ENCODE results near the gene HNRNPDL. TPM values are rescaled to one million over a fixed set of nuclear protein-coding genes. Genes with fewer than 3 reads are reported as not detected.
"Not testable (repeated sequence)": the region's sequence is repeated elsewhere in the genome, so short reads cannot be mapped to it uniquely, and the experiment has no call there.

HNRNPDL gene
- polyA plus RNA-seq (2013, experiment 1 of 2) = 292 TPM
- 289 TPM for polyA plus RNA-seq (2013, experiment 2 of 2)

DNA sequence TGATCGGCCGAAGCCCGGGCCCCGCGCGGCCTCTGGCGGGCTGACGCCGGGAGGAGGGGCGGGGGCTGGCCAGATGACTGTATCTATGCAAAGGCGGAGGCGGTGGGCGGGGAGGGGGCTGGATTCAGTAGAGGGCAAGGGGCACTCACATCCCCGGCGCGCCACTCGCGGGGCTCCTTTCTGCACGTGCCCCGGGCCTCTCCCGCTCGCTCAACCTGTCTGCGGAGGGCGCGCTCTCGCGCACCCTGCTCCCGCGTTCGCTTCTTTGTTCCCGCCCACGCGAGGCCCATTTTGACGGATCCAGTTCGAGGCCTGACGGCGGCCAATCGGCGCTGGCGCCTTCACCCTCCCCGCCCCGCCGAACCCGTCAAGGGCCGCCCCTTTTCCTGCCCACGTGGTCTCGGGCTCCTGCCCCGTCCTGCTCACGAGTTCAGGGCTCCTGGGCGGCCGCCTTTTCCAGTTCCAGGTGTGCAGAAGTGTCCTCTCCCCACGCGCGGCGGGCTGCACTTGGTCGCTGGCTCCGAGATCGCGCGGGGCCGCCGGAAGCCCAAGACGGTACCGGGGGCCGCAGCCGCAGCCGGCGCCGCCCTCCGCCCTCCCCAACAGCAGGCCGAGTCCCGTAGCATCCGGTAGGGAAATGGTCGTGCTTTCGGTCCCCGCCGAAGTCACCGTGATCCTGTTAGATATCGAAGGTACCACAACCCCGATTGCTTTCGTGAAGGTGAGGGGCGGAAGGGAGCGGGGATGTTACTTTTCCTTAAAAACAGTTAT, at the start of gene HNRNPDL, which contains the start of gene ENOPH1:
Gene HNRNPDL, minus strand, starts transcription at position 270 of the 771 bp plus-strand sequence. CDS start 772 bp downstream, outside the sequence.
Gene ENOPH1, plus strand, starts transcription at position 398 of the 771 bp plus-strand sequence. Its CDS starts 240 bp downstream, at position 638.
- under 1% methylated on average over 60 of the region's 83 CpGs for WGBS

DNA sequence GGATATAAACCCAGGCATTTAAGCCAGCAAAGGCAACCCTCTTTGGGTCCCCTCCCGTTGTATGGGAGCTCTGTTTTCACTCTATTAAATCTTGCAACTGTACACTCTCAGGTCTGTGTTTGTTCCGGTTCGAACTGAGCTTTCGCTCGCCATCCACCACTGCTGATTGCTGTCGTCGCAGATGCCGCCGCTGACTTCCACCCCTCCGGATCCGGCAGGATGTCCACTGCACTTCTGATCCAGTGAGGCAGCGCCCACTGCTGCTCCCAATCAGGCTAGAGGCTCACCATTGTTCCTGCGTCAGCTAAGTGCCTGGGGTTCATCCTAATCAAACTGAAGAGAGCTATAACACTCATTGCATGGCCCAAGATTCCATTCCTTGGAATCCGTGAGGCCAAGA, 49.3 kb upstream of the HNRNPDL start:
- H3K27ac ChIP-seq (ENCODE audit: low read length, poor library complexity, severe bottlenecking) = no peak overlapping the region

More for the DNA sequence above, at the start of gene HNRNPDL, which contains the start of gene ENOPH1:
- peak; percentile 96 for DNase-seq
- no peaks in the 10 kb centered on the region for H3K27me3 ChIP-seq (ENCODE audit: control insufficient read depth in 1 of 2, insufficient read depth in 1 of 2, low read length in 2 of 2)
- peaks cover 10% of the 10 kb centered on the region for H3K79me1 ChIP-seq (replicated peaks; ENCODE audit: low read length, poor library complexity, severe bottlenecking)
- H2BK5ac ChIP-seq (ENCODE audit: low read depth, low read length, poor library complexity, severe bottlenecking) = peak within 1 kb of the TSS; percentile 94
- H3K14ac ChIP-seq (ENCODE audit: low read length in 2 of 2) = peak within 1 kb of the TSS in 1 of 2 experiments; percentile 93
- peak within 1 kb of the TSS; percentile 95 to 100 for H3K4ac ChIP-seq (ENCODE audit: low read depth in 1 of 2, low read length in 2 of 2)
- peak within 1 kb of the TSS; percentile 99 for H3K4me2 ChIP-seq (ENCODE audit: low read length, poor library complexity, severe bottlenecking)
- peak within 1 kb of the TSS; percentile 100 for H3K9ac ChIP-seq (ENCODE audit: low read length)
- peak within 1 kb of the TSS; percentile 89 for H2BK15ac ChIP-seq (ENCODE audit: low read depth, poor library complexity, severe bottlenecking)
- peaks cover 8 to 33% of the 10 kb centered on the region in 2 experiments for H3K36me3 ChIP-seq (ENCODE audit: control insufficient read depth in 1 of 2, insufficient read depth in 2 of 2, low read depth in 1 of 2, low read length in 2 of 2)
- peak within 1 kb of the TSS; percentile 86 for H2AFZ ChIP-seq (ENCODE audit: low read depth, low read length)
- peak within 1 kb of the TSS; percentile 97 for H4K91ac ChIP-seq (ENCODE audit: low read length)
- peak within 1 kb of the TSS; percentile 86 to 99 for H3K18ac ChIP-seq (ENCODE audit: low read depth in 1 of 2, low read length in 2 of 2)
- H4K8ac ChIP-seq (ENCODE audit: low read length) = peak within 1 kb of the TSS; percentile 83
- peak within 1 kb of the TSS in 1 of 2 experiments; percentile 98 for H3K23ac ChIP-seq (ENCODE audit: low read length in 2 of 2)
- H3K9me3 ChIP-seq (ENCODE audit: control insufficient read depth, low read length) = no peaks in the 10 kb centered on the region
- H3K27ac ChIP-seq (ENCODE audit: low read length, poor library complexity, severe bottlenecking) = peak within 1 kb of the TSS; percentile 98
- H2BK120ac ChIP-seq (ENCODE audit: low read depth, low read length) = peak within 1 kb of the TSS; percentile 82
- peak within 1 kb of the TSS; percentile 76 for H2AK5ac ChIP-seq (ENCODE audit: low read length, severe bottlenecking)
- peaks cover 8% of the 10 kb centered on the region for H3K4me1 ChIP-seq (ENCODE audit: control insufficient read depth, insufficient read depth, low read depth, low read length)
- peak within 1 kb of the TSS; percentile 6 to 80 for H2BK12ac ChIP-seq (ENCODE audit: low read length in 2 of 2)
- peak within 1 kb of the TSS; percentile 98 to 100 for H3K4me3 ChIP-seq (ENCODE audit: insufficient read depth in 1 of 2, low read depth in 1 of 2, low read length in 2 of 2)

DNA sequence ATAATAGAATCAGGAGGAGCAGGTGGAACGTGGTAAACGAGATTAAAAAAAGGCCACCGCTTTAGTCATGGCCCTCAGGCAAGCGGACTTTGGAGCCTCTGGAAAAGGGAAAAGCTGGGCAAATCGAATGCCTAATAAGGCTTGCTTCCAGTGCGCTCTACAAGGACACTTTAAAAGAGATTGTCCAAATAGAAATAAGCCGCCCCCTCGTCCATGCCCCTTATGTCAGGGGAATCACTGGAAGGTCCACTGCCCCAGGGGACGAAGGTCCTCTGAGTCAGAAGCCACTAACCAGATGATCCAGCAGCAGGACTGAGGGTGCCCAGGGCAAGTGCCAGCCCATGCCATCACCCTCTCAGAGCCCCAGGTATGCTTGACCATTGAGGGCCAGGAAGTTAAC, 47.2 kb upstream of the HNRNPDL start:
- not testable (repeated sequence) for H3K14ac ChIP-seq (ENCODE audit: low read length in 2 of 2); H3K23ac ChIP-seq (ENCODE audit: low read length in 2 of 2)
- 93% methylated on average over 9 of the region's 9 CpGs for WGBS

More for the DNA sequence above, 49.3 kb upstream of the HNRNPDL start:
- Histone ChIP-seq H3K18ac (ENCODE audit: low read depth in 1 of 2, low read length in 2 of 2) (no peak overlapping the region), H2BK120ac (ENCODE audit: low read depth, low read length) (no peak overlapping the region), H3K4me3 (ENCODE audit: insufficient read depth in 1 of 2, low read depth in 1 of 2, low read length in 2 of 2) (no peak overlapping the region), H3K4me1 (ENCODE audit: control insufficient read depth, insufficient read depth, low read depth, low read length) (no peaks in the 10 kb centered on the region), H3K27me3 (ENCODE audit: control insufficient read depth in 1 of 2, insufficient read depth in 1 of 2, low read length in 2 of 2) (no peaks in the 10 kb centered on the region), H2AK5ac (ENCODE audit: low read length, severe bottlenecking) (no peak overlapping the region), H2BK5ac (ENCODE audit: low read depth, low read length, poor library complexity, severe bottlenecking) (no peak overlapping the region), H4K91ac (ENCODE audit: low read length) (no peak overlapping the region), H3K79me1 (replicated peaks; ENCODE audit: low read length, poor library complexity, severe bottlenecking) (no peaks in the 10 kb centered on the region), H3K4me2 (ENCODE audit: low read length, poor library complexity, severe bottlenecking) (no peak overlapping the region), H2BK12ac (ENCODE audit: low read length in 2 of 2) (no peak overlapping the region), H2BK15ac (ENCODE audit: low read depth, poor library complexity, severe bottlenecking) (no peak overlapping the region), H3K4ac (ENCODE audit: low read depth in 1 of 2, low read length in 2 of 2) (no peak overlapping the region), H3K23ac (ENCODE audit: low read length in 2 of 2) (no peak overlapping the region), H2AFZ (ENCODE audit: low read depth, low read length) (no peak overlapping the region), H3K9me3 (ENCODE audit: control insufficient read depth, low read length) (no peaks in the 10 kb centered on the region), H4K8ac (ENCODE audit: low read length) (no peak overlapping the region), H3K9ac (ENCODE audit: low read length) (no peak overlapping the region), H3K36me3 (ENCODE audit: control insufficient read depth in 1 of 2, insufficient read depth in 2 of 2, low read depth in 1 of 2, low read length in 2 of 2) (peaks cover 0 to 8% of the 10 kb centered on the region in 2 experiments), H3K14ac (ENCODE audit: low read length in 2 of 2) (no peak overlapping the region)
- 94% methylated on average over 14 of the region's 14 CpGs for WGBS
- no peak for DNase-seq

DNA sequence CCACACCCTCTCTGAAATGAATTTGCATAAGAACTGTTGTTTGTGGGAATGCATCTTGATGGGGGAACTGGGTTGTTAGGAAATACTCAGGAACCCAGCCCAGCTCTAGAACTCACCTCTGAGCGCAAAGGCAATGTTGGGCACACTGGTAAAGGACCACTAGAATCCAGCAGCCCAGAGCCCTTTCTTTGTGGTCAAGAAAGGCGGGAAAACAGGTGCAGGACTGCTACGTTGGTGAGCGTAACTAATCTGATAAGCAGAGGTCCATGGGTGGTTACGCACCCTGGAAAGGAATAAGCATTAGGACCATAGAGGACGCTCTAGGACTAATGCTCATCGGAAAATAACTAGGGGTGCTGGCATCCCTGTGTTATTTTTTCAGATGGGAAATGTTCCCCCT, 45.7 kb upstream of the HNRNPDL start:
- H2AFZ ChIP-seq (ENCODE audit: low read depth, low read length); H3K27me3 ChIP-seq (ENCODE audit: control insufficient read depth in 1 of 2, insufficient read depth in 1 of 2, low read length in 2 of 2); H3K4ac ChIP-seq (ENCODE audit: low read depth in 1 of 2, low read length in 2 of 2); H3K9ac ChIP-seq (ENCODE audit: low read length); H2BK12ac ChIP-seq (ENCODE audit: low read length in 2 of 2); H3K4me1 ChIP-seq (ENCODE audit: control insufficient read depth, insufficient read depth, low read depth, low read length); H2BK5ac ChIP-seq (ENCODE audit: low read depth, low read length, poor library complexity, severe bottlenecking); H3K18ac ChIP-seq (ENCODE audit: low read depth in 1 of 2, low read length in 2 of 2); DNase-seq; H3K14ac ChIP-seq (ENCODE audit: low read length in 2 of 2); H3K4me3 ChIP-seq (ENCODE audit: insufficient read depth in 1 of 2, low read depth in 1 of 2, low read length in 2 of 2); H2BK120ac ChIP-seq (ENCODE audit: low read depth, low read length); H2BK15ac ChIP-seq (ENCODE audit: low read depth, poor library complexity, severe bottlenecking); H4K91ac ChIP-seq (ENCODE audit: low read length); H3K27ac ChIP-seq (ENCODE audit: low read length, poor library complexity, severe bottlenecking); H4K8ac ChIP-seq (ENCODE audit: low read length); H3K23ac ChIP-seq (ENCODE audit: low read length in 2 of 2); H3K4me2 ChIP-seq (ENCODE audit: low read length, poor library complexity, severe bottlenecking); H3K9me3 ChIP-seq (ENCODE audit: control insufficient read depth, low read length); H3K79me1 ChIP-seq (replicated peaks; ENCODE audit: low read length, poor library complexity, severe bottlenecking); H3K36me3 ChIP-seq (ENCODE audit: control insufficient read depth in 1 of 2, insufficient read depth in 2 of 2, low read depth in 1 of 2, low read length in 2 of 2); H2AK5ac ChIP-seq (ENCODE audit: low read length, severe bottlenecking): not testable (repeated sequence)
- WGBS = 92% methylated on average over 7 of the region's 7 CpGs

More for the DNA sequence above, 47.2 kb upstream of the HNRNPDL start:
- not testable (repeated sequence) for DNase-seq; H3K27me3 ChIP-seq (ENCODE audit: control insufficient read depth in 1 of 2, insufficient read depth in 1 of 2, low read length in 2 of 2); H2BK5ac ChIP-seq (ENCODE audit: low read depth, low read length, poor library complexity, severe bottlenecking); H3K9me3 ChIP-seq (ENCODE audit: control insufficient read depth, low read length); H3K4me2 ChIP-seq (ENCODE audit: low read length, poor library complexity, severe bottlenecking); H3K79me1 ChIP-seq (replicated peaks; ENCODE audit: low read length, poor library complexity, severe bottlenecking); H4K91ac ChIP-seq (ENCODE audit: low read length); H3K4ac ChIP-seq (ENCODE audit: low read depth in 1 of 2, low read length in 2 of 2); H2BK15ac ChIP-seq (ENCODE audit: low read depth, poor library complexity, severe bottlenecking); H2BK12ac ChIP-seq (ENCODE audit: low read length in 2 of 2); H3K4me1 ChIP-seq (ENCODE audit: control insufficient read depth, insufficient read depth, low read depth, low read length); H3K27ac ChIP-seq (ENCODE audit: low read length, poor library complexity, severe bottlenecking); H3K36me3 ChIP-seq (ENCODE audit: control insufficient read depth in 1 of 2, insufficient read depth in 2 of 2, low read depth in 1 of 2, low read length in 2 of 2); H3K9ac ChIP-seq (ENCODE audit: low read length); H3K18ac ChIP-seq (ENCODE audit: low read depth in 1 of 2, low read length in 2 of 2); H2AFZ ChIP-seq (ENCODE audit: low read depth, low read length); H3K4me3 ChIP-seq (ENCODE audit: insufficient read depth in 1 of 2, low read depth in 1 of 2, low read length in 2 of 2); H2BK120ac ChIP-seq (ENCODE audit: low read depth, low read length); H4K8ac ChIP-seq (ENCODE audit: low read length); H2AK5ac ChIP-seq (ENCODE audit: low read length, severe bottlenecking)

Data from mesenchymal stem cell (in vitro differentiated cells and primary cell).